ENCODE data around the gene OSTF1.

DNA sequence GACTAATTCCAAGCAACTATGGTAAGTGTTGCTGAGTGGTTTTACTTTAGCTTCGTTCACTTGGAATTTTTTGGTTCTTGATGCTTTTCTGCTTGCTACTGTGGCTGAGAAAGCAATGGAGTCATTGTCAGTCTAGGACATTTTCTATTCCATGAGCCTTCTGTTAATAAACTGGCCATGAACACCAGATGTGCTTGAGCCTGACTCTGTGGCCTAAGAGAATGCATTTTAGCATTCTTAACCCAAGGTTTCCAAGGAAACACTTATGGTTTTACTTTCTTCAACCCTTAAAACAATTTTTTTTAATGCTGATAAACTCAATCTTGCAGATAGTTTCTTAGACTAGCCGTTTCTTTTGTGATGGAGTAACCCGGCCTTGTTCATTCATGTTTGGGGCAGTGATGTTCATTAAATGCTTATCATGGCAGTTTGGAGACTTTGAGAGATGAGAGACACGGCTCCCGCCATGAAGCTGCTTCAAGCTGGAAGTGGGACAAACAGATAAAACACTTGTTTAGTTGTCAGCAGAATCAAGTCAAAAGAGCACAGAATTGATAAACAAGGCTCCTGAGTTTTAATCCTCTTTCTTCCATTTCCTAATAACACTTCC, 42.4 kb downstream of the OSTF1 start:
- TF ChIP-seq, protein P1, sequence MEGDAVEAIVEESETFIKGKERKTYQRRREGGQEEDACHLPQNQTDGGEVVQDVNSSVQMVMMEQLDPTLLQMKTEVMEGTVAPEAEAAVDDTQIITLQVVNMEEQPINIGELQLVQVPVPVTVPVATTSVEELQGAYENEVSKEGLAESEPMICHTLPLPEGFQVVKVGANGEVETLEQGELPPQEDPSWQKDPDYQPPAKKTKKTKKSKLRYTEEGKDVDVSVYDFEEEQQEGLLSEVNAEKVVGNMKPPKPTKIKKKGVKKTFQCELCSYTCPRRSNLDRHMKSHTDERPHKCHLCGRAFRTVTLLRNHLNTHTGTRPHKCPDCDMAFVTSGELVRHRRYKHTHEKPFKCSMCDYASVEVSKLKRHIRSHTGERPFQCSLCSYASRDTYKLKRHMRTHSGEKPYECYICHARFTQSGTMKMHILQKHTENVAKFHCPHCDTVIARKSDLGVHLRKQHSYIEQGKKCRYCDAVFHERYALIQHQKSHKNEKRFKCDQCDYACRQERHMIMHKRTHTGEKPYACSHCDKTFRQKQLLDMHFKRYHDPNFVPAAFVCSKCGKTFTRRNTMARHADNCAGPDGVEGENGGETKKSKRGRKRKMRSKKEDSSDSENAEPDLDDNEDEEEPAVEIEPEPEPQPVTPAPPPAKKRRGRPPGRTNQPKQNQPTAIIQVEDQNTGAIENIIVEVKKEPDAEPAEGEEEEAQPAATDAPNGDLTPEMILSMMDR (conservative IDR thresholded peaks at IDR 0.05 in 1 of 2, IDR thresholded peaks at IDR 0.05 in 1 of 2; ENCODE audit: extremely low read depth in 1 of 2, insufficient read depth in 1 of 2, low read depth in 1 of 2, low read length in 2 of 2), result no peak
- TF ChIP-seq EZH2 (IDR thresholded peaks at IDR 0.05; ENCODE audit: borderline replicate concordance, low read length), result no peak

Measured in mammary epithelial cell (primary cell).